Muscle layer of colon (tissue), 2 donors: ENCODE measurements around the gene GAREM1.

Source experiments
- H3K27ac ChIP-seq: one replicate; pipeline ENCODE4 v1.7.0; 2013; ENCODE audit warnings: low read depth, mild to moderate bottlenecking, low read length, moderate library complexity
- H3K27me3 ChIP-seq, 2 donors: one replicate each; pipeline ENCODE4 v1.7.0; 2013; ENCODE audit warnings: low read length in 2 of 2, mild to moderate bottlenecking in 2 of 2; ENCODE audit not compliant: insufficient read depth in 2 of 2, control insufficient read depth in 1 of 2
- H3K36me3 ChIP-seq: one replicate; pipeline ENCODE4 v1.7.0; 2013; ENCODE audit warnings: mild to moderate bottlenecking, low read length; ENCODE audit not compliant: insufficient read depth
- H3K4me1 ChIP-seq: one replicate; pipeline ENCODE4 v1.7.0; 2013; ENCODE audit warnings: mild to moderate bottlenecking, low read length; ENCODE audit not compliant: insufficient read depth
- H3K4me3 ChIP-seq, 2 donors: one replicate each; pipeline ENCODE4 v1.7.0; 2013; ENCODE audit warnings: low read length in 2 of 2, low read depth in 1 of 2, mild to moderate bottlenecking in 1 of 2, moderate library complexity in 1 of 2
- H3K9ac ChIP-seq: one replicate; pipeline ENCODE4 v1.7.0; 2013; ENCODE audit warnings: low read length
- H3K9me3 ChIP-seq: one replicate; pipeline ENCODE4 v1.7.0; 2013; ENCODE audit warnings: mild to moderate bottlenecking, low read length
- donor health status: abdominal sarcoma.
- donor health status: Adenocarcinoma of cecum.

Gene GAREM1

GRCh38 chr18:32262092-32262491 lies 208.6 kb downstream of the GAREM1 start:
- Histone ChIP-seq H3K36me3 (no peaks in the 10 kb centered on the region), H3K9ac (no peak overlapping the region), H3K4me1 (no peaks in the 10 kb centered on the region), H3K9me3 (no peaks in the 10 kb centered on the region), H3K27me3 (no peaks in the 10 kb centered on the region), H3K4me3 (no peak overlapping the region), H3K27ac (no peak overlapping the region)

- no peaks in the 10 kb centered on the region for H3K9me3 ChIP-seq
- H3K9ac ChIP-seq = no peak overlapping the region
- no peaks in the 10 kb centered on the region for H3K36me3 ChIP-seq
- no peaks in the 10 kb centered on the region for H3K27me3 ChIP-seq
- no peaks in the 10 kb centered on the region for H3K4me1 ChIP-seq
- no peak overlapping the region for H3K27ac ChIP-seq
- H3K4me3 ChIP-seq = no peak overlapping the region
These were observed 209.7 kb downstream of the GAREM1 start for GRCh38 chr18:32261003-32261402.

GRCh38 chr18:32259553-32259952 lies 211.1 kb downstream of the GAREM1 start:
- H3K9me3 ChIP-seq = no peaks in the 10 kb centered on the region
- no peak overlapping the region for H3K27ac ChIP-seq
- no peaks in the 10 kb centered on the region for H3K36me3 ChIP-seq
- no peak overlapping the region for H3K4me3 ChIP-seq
- H3K9ac ChIP-seq = no peak overlapping the region
- H3K27me3 ChIP-seq = no peaks in the 10 kb centered on the region
- no peaks in the 10 kb centered on the region for H3K4me1 ChIP-seq

GRCh38 chr18:32258558-32259204 lies 212.0 kb downstream of the GAREM1 start:
- Histone ChIP-seq H3K36me3 (no peaks in the 10 kb centered on the region), H3K4me1 (no peaks in the 10 kb centered on the region), H3K9ac (no peak overlapping the region), H3K4me3 (no peak overlapping the region), H3K9me3 (no peaks in the 10 kb centered on the region), H3K27ac (no peak overlapping the region), H3K27me3 (no peaks in the 10 kb centered on the region)

- no peak overlapping the region for H3K27ac ChIP-seq
- no peaks in the 10 kb centered on the region for H3K27me3 ChIP-seq
- no peaks in the 10 kb centered on the region for H3K9me3 ChIP-seq
- H3K4me3 ChIP-seq = no peak overlapping the region
- no peak overlapping the region for H3K9ac ChIP-seq
- no peaks in the 10 kb centered on the region for H3K36me3 ChIP-seq
- H3K4me1 ChIP-seq = no peaks in the 10 kb centered on the region
These were observed 212.5 kb downstream of the GAREM1 start for GRCh38 chr18:32258148-32258547.

GRCh38 chr18:32257084-32257785 lies 213.4 kb downstream of the GAREM1 start:
- H3K27ac ChIP-seq = no peak overlapping the region
- H3K4me3 ChIP-seq = no peak overlapping the region
- no peaks in the 10 kb centered on the region for H3K4me1 ChIP-seq
- H3K9me3 ChIP-seq = no peaks in the 10 kb centered on the region
- no peaks in the 10 kb centered on the region for H3K27me3 ChIP-seq
- no peak overlapping the region for H3K9ac ChIP-seq
- H3K36me3 ChIP-seq = no peaks in the 10 kb centered on the region

- Histone ChIP-seq H3K36me3 (no peaks in the 10 kb centered on the region), H3K27me3 (no peaks in the 10 kb centered on the region), H3K9me3 (no peaks in the 10 kb centered on the region), H3K4me1 (no peaks in the 10 kb centered on the region), H3K4me3 (no peak overlapping the region), H3K27ac (no peak overlapping the region), H3K9ac (no peak overlapping the region)
These were observed 215.1 kb downstream of the GAREM1 start for GRCh38 chr18:32255570-32255969.

- Histone ChIP-seq H3K4me1 (no peaks in the 10 kb centered on the region), H3K36me3 (no peaks in the 10 kb centered on the region), H3K9ac (no peak overlapping the region), H3K4me3 (no peak overlapping the region), H3K27me3 (no peaks in the 10 kb centered on the region), H3K9me3 (no peaks in the 10 kb centered on the region), H3K27ac (no peak overlapping the region)
These were observed 218.4 kb downstream of the GAREM1 start for GRCh38 chr18:32252141-32252860.

GRCh38 chr18:32251466-32251865 lies 219.2 kb downstream of the GAREM1 start:
- H3K36me3 ChIP-seq = no peaks in the 10 kb centered on the region
- no peak overlapping the region for H3K4me3 ChIP-seq
- no peaks in the 10 kb centered on the region for H3K4me1 ChIP-seq
- H3K27me3 ChIP-seq = no peaks in the 10 kb centered on the region
- H3K9ac ChIP-seq = no peak overlapping the region
- H3K27ac ChIP-seq = no peak overlapping the region
- no peaks in the 10 kb centered on the region for H3K9me3 ChIP-seq

- Histone ChIP-seq H3K9me3 (no peaks in the 10 kb centered on the region), H3K4me1 (no peaks in the 10 kb centered on the region), H3K27me3 (no peaks in the 10 kb centered on the region), H3K4me3 (no peak overlapping the region), H3K27ac (no peak overlapping the region), H3K36me3 (no peaks in the 10 kb centered on the region), H3K9ac (no peak overlapping the region)
These were observed 221.3 kb downstream of the GAREM1 start for GRCh38 chr18:32249147-32249929.

GRCh38 chr18:32244881-32245280 lies 225.8 kb downstream of the GAREM1 start:
- H3K4me3 ChIP-seq = no peak overlapping the region
- H3K27ac ChIP-seq = no peak overlapping the region
- H3K9me3 ChIP-seq = no peaks in the 10 kb centered on the region
- H3K27me3 ChIP-seq = no peaks in the 10 kb centered on the region
- no peak overlapping the region for H3K9ac ChIP-seq
- no peaks in the 10 kb centered on the region for H3K36me3 ChIP-seq
- no peaks in the 10 kb centered on the region for H3K4me1 ChIP-seq
